NCI-H748 (cell line): ENCODE data around the gene BARX2.
"Not testable (repeated sequence)": the region's sequence is repeated elsewhere in the genome, so short reads cannot be mapped to it uniquely, and the experiment has no call there.

Experiments
- DNase-seq: peaks from one replicate; lab custom pipeline; 2025; ENCODE audit not compliant: unreplicated experiment; lab: John Stamatoyannopoulos, UW

BARX2 gene

DNA sequence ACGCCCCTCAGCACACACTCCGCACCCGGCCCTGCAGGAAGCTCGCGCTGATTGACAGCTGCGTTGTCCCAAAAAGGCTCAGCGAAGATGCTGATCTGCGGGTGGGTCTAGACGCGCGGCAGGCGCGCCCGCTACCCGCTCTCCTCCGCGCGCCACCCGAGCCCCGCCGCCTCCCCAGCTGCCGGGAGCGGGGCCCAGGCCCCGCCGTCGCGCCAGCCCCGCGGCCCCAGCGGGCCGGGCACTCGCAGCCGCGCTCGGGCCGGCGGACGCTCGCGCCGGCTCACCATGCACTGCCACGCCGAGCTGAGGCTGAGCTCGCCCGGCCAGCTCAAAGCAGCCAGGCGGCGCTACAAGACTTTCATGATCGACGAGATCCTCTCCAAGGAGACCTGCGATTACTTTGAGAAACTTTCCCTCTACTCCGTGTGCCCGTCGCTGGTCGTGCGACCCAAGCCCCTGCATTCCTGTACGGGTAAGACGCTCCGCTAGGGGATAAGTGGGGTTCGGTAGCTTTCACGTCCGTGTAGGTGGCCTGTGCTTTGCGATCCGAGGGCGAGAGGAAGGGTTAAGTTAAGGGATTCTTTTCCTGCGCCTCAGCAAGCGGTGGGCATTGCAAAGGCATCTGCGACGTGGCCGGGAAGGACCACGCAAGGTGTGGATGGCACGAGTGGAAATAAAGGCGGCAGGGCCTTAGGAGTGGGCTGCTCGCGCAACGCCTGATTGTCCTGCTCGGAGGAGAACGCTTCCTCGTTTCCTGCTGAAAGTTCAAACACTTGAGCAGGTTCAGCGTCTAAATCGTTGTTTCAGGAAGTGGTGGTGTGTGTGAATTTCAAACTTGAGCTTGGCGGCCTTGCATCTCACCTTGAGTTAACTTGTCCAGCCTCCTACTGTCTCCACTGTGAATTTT is at the start of gene BARX2:
BARX2 (plus strand) TSS at position 98 of the 907 bp plus-strand sequence; CDS start at position 286, 188 bp downstream.
- DNase-seq, result peak; percentile 82

DNA sequence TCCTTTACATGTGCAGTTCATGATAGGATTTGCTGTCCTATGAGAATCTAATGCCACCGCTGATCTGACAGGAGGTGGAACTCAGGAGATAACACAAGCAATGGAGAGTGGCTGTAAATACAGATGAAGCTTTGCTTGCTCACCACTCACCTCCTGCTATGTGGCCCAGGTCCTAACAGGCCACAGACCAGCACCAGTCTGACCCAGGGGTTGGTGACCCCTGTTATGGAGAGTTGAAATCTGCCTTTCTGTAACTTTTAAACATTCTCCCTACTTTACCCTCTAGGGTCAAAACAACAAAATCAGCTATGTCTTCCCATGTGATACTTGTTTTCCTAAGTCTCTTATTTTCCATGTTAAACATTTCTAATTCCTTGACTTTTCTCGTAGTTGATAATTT is 48.7 kb upstream of the BARX2 start:
- no peak for DNase-seq

DNA sequence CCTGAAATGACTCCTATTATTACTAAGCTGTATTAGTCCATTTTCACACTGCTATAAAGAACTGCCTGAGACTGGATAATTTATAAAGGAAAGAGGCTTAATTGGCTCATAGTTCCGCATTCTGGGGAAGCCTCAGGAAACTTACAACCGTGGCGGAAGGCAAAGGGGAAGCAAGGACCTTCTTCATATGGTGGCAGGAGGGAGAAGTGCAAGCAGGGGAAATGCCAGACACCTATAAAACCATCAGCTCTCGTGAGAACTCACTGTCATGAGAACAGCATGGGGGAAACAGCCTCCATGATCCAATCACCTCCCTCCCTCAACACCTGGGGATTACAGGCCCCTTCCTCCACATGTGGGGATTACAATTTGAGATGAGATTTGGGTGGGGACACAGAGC is 47.9 kb upstream of the BARX2 start:
- not testable (repeated sequence) for DNase-seq

GRCh38 chr11:129328756-129329155 is 46.9 kb upstream of the BARX2 start:
- no peak for DNase-seq

DNA sequence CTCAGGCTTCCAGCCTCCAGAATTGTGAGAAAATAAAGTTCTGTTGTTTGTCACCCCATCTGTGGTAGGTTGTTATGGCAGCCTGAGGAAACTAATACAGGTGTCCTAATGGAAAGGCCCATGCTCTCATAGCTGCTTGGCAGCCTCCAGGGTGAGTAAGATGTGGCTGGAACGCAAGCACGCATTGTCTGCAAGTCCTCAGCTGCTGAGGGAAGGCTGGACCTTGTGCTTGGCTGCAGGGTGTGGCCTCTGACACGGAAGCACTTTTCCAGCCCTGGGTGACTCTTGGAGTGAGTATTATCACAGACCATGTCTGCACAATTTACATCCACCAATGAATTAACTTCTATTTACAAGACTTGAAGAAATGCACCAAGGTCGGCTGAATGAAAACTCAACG is 44.4 kb upstream of the BARX2 start:
- DNase-seq, result peak; percentile 26

DNA sequence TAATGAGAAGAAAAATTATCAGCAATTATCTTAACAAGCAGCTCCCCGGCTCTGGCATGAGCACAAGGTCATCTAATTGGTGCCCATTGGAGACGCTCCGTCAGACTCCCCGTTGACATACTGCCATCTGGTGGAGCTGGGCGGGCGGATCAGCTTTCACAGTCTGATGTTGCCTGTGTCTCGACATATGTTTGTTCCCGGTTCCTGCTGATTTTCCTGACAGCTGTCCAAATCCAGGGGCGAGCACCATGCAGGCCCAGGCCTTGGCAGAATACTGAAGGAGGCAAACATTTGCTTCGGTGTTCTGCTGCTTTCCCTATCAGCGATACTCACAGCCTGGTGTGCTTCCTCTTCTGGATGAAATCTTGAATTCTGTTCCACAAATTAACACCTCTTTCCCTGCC is 43.8 kb upstream of the BARX2 start:
- peak; percentile 90 for DNase-seq

DNA sequence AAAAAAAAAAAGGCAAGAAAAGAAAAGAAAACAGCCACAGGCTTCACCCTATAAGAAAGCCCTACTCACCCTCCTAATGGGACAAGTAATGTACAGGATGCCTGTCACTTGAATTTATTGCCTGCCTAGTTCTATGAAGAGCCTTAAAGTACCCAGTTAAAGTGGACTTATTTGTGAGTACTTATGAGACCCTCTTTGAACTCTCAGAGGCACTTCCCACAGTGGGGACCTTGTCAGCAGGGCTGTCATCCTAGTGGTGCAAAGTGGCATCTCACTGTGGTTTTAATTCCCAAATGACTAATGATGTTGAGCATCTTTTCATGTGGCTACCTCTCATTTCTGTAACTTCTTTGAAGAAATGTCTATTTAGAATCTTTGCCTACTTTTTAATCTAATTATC is 41.8 kb upstream of the BARX2 start:
- no peak for DNase-seq

DNA sequence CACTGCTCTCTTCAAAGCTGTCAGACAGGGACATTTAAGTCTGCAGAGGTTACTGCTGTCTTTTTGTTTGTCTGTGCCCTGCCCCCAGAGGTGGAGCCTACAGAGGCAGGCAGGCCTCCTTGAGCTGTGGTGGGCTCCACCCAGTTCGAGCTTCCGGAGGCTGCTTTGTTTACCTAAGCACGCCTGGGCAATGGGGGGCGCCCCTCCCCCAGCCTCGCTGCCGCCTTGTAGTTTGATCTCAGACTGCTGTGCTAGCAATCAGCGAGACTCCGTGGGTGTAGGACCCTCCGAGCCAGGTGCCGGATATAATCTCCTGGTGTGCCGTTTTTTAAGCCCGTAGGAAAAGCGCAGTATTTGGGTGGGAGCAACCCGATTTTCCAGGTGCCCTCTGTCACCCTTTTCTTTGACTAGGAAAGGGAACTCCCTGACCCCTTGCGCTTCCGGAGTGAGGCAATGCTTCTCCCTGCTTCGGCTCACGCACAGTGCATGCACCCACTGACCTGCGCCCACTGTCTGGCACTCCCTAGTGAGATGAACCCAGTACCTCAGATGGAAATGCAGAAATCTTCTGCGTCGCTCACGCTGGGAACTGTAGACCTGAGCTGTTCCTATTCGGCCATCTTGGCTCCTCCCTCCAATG is 31.2 kb upstream of the BARX2 start:
- DNase-seq, result not testable (repeated sequence)

DNA sequence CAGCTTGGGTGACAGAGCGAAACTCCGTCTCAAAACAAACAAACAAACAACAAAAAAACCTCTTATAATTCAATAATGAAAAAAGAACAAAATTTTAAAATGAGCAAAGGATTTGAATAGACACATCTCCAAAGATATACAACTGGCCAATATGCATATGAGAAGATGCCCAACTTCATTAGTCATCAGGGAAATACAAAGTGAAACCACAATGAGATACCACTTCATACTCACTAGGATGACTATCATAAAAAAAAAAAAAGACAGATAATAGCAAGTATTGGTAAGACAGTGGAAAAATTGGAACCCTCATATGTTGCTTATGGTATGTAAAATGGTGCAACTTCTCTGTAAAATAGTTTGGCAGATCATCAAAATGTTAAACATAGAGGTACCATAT is 28.7 kb upstream of the BARX2 start:
- DNase-seq, result no peak

GRCh38 chr11:129348813-129349212 is 26.8 kb upstream of the BARX2 start:
- no peak for DNase-seq

- DNase-seq, result no peak
Observed at GRCh38 chr11:129352676-129353075, 23.0 kb upstream of the BARX2 start.

DNA sequence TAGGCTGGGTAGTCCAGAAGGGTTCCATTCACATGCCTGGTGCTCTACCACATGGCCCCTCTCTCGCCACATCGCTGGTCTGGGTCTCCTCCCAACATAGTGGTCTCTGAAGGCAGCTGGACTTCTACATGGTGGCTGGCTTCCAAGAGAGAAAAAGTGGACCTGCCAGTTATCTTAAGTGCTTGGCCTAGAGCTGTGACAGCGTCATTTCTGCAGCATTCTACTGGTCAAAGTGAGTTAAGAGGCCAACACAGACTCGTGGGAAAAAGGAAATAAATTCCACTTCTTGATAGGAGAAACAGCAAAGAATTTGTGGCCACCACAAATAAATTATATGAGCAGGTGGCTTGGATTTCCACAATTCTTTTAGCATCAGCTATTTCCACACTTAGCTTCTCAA is 21.0 kb upstream of the BARX2 start:
- DNase-seq, result no peak

DNA sequence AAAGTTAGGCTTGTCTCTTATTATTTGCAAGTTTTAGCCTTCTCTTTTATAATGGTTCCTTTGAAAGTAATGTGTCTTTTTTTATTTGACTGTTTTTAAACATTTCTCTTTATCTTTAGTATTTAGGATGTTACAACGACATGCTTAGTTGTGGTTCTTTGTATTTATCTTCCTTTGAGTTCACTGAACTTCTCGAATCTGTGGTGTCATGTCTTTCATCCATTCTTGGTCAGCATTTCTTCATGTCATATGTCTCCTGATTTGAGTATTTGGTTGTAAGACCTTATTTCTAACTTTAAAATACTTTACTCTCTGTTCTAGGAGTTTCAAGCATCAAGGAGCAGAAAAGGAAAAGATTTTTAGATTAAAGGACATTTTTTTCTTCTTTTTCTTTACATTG is 15.9 kb upstream of the BARX2 start:
- no peak for DNase-seq

DNA sequence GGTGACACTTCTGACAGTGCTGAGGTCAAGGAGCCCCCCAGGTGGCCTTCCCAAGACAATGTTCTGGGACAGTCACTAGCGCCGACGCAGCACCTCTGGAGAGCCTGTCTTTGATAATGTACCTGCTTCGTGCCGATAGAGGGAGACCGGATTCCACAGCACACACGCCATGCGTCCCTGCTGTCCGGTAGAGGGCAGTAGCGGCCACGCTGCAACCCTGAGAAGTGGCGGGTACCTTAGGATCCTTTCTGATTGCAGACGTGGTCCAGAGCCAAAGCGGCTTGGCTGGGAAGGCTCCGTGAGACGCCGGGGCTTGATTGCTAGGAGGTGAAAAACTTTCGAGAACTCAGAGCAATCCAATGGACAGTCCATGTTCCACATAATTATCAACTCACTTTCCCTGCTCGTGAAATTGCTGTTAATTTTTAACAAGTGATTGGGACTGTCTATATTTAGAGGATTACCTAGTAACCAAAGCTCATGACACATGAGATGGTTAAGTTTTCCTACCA is 11.4 kb upstream of the BARX2 start:
- DNase-seq, result peak; percentile 82

- DNase-seq, result no peak
Observed at GRCh38 chr11:129365816-129366215, 9.8 kb upstream of the BARX2 start.

DNA sequence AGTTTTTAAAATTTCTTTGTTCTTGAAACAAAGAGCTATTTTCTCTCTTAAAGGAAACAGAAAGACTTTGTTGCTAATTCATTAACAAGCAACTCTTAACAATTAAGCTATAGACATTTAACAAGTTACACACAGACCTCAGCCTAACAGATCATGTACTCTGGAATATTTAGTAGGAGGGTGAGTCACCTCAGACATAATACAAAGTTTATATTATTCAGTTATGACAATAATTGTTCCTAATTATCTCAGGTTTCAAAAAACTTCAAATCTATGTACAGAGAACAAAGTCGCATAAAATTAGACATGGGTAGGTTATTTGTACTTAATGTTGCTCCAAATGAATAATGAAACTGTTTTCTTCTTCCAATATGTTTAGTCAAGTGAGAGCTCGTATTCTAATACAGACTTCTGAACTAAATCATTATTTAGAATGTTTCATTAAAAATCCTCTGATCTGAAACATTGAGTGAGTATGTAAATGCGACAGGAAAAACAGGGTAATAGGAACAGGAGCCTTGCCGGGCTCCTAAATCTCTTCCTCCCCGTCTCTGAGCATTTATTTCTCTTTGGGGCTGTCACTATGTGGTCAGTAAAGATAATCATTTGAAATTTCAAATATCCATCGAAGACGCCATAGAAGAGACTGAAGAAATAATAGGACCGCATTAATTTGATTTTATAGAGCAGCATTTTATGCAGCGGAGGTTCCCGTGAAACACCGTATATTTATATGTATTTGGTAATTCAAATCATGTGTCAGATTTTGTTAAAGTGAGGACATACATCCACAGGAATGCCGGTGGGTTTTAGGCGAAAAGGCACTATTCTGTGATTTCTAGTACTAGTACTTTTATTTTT is 8.7 kb upstream of the BARX2 start:
- DNase-seq, result no peak

- peak; percentile 29 for DNase-seq
Observed at GRCh38 chr11:129368889-129369672, 6.6 kb upstream of the BARX2 start.

- DNase-seq, result no peak
Observed at GRCh38 chr11:129370715-129371114, 4.9 kb upstream of the BARX2 start.

DNA sequence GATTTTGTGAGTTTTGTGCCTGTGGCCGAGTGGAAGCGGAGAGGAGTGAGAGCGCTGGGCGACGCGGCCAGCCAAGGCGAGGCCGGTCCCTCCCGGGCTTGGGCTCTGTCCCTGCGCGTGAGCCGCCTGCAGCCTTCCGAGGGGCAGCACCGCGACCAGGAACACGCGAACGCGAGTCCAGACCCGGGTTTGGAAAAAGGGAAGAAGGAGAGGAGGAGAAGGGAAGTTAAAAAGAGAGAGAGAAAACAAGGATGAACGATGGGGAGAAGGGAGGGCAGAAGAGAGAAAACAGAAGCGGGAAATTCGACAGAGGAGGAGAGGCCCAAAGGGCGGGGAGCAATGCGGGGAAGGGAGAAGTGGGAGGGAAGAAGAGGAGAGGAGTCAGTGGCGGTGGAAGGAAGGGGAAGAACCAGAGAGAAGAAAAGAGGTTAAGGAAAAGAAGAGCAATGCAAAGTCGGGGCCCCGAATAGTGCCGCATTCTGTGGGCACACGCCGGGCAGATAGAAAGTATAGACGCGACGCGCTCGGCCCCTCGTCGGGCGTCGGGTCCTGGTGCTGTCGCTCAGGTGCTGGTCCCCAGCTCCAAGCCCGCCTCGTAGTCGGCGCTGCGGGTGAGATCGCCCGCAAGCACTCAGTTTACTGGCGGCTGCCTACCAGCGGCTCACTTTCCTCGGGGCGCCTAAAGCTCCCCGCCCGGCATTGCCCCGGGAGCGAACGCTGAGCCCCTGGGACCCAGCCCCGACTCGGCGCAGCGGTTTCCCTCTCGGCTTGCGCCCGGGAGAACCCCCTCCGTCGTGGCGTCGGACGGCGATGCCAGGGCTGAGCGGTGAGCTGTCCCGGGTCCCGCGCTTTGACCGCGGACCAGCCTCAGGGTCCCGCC is 2.8 kb upstream of the BARX2 start:
- no peak for DNase-seq
